WTC11 (cell line): ENCODE measurements around the gene ZFP69B. TPM values are rescaled to one million over a fixed set of nuclear protein-coding genes. Genes with fewer than 3 reads are reported as not detected.

Experiments used
- ATAC-seq: fragments of 200-7000 bp; cut with Tn5 transposase; 2 replicates; pipeline ENCODE4 v1.10.0; 2021; ENCODE audit warnings: mild to moderate bottlenecking, moderate library complexity
- CTCF ChIA-PET: fragments of 300-600 bp; sonication (Branson Sonifier 250); formaldehyde crosslinking; loops from one replicate; lab custom pipeline; 2021; ENCODE audit warnings: antibody characterized with exemption; lab: Charles Lee
- POLR2A ChIA-PET: fragments of 350-600 bp; sonication (Branson Sonifier 250); formaldehyde crosslinking; loops from one replicate; lab custom pipeline; 2021; ENCODE audit warnings: antibody characterized with exemption; lab: Charles Lee
- DNase-seq: peaks from one replicate; pipeline ENCODE4 v3.0.0; 2021; ENCODE audit warnings: low spot score
- H3K27ac Mint-ChIP-seq: 2 replicates; pipeline ENCODE4 v1.8.0; 2021; ENCODE audit warnings: mixed read lengths
- H3K27me3 Mint-ChIP-seq: 2 replicates; pipeline ENCODE4 v1.8.0; 2021; ENCODE audit warnings: low read depth, mild to moderate bottlenecking, moderate library complexity, mixed read lengths
- H3K36me3 Mint-ChIP-seq: 2 replicates; pipeline ENCODE4 v1.8.0; 2021; ENCODE audit warnings: mixed read lengths
- H3K4me1 Mint-ChIP-seq: 2 replicates; pipeline ENCODE4 v1.8.0; 2022; ENCODE audit warnings: mixed read lengths
- H3K4me3 Mint-ChIP-seq: 2 replicates; pipeline ENCODE4 v1.8.0; 2021; ENCODE audit warnings: mild to moderate bottlenecking, moderate library complexity, mixed read lengths
- H3K9me3 Mint-ChIP-seq: 2 replicates; pipeline ENCODE4 v1.8.0; 2021; ENCODE audit warnings: mixed read lengths
- ATF1 ChIP-seq: sonication (generic); formaldehyde crosslinking; IDR thresholded peaks from 2 replicates; pipeline ENCODE4 v1.8.1; 2023; ENCODE audit warnings: mild to moderate bottlenecking, moderate library complexity, missing genetic modification reagents
- CBFB ChIP-seq: sonication (generic); formaldehyde crosslinking; IDR thresholded peaks from 2 replicates; pipeline ENCODE4 v1.8.1; 2022; ENCODE audit warnings: mild to moderate bottlenecking, low read depth, missing genetic modification reagents
- CREB1 ChIP-seq: sonication (generic); formaldehyde crosslinking; IDR thresholded peaks from 2 replicates; pipeline ENCODE4 v1.8.0; 2023; ENCODE audit warnings: mild to moderate bottlenecking, missing genetic modification reagents
- EMX1 ChIP-seq: fragments of 250-450 bp; sonication (Bioruptor Pico); IDR thresholded peaks from 2 replicates; pipeline ENCODE4 v1.8.0; 2021; ENCODE audit warnings: mild to moderate bottlenecking
- ESRRA ChIP-seq: sonication (generic); formaldehyde crosslinking; IDR thresholded peaks from 2 replicates; pipeline ENCODE4 v1.8.1; 2022; ENCODE audit warnings: mild to moderate bottlenecking, missing genetic modification reagents, borderline replicate concordance
- FOXK1 ChIP-seq: sonication (generic); formaldehyde crosslinking; IDR thresholded peaks from 2 replicates; pipeline ENCODE4 v1.8.0; 2022; ENCODE audit warnings: mild to moderate bottlenecking, moderate library complexity, missing genetic modification reagents
- FOXP1 ChIP-seq: sonication (generic); formaldehyde crosslinking; IDR thresholded peaks from 2 replicates; pipeline ENCODE4 v1.8.0; 2022; ENCODE audit warnings: missing genetic modification reagents, mild to moderate bottlenecking, moderate library complexity, borderline replicate concordance
- GABPB1 ChIP-seq: sonication (generic); formaldehyde crosslinking; IDR thresholded peaks from 2 replicates; pipeline ENCODE4 v1.8.1; 2023; ENCODE audit warnings: mild to moderate bottlenecking, missing genetic modification reagents
- GRHL2 ChIP-seq: fragments of 250-450 bp; sonication (Bioruptor Pico); IDR thresholded peaks from 2 replicates; pipeline ENCODE4 v1.8.0; 2022; ENCODE audit warnings: mild to moderate bottlenecking, moderate library complexity; ENCODE audit not compliant: insufficient replicate concordance, severe bottlenecking
- HMGA2 ChIP-seq: fragments of 250-450 bp; sonication (Bioruptor Pico); IDR thresholded peaks from 2 replicates; pipeline ENCODE4 v1.4.0; 2021; ENCODE audit warnings: mild to moderate bottlenecking, moderate library complexity
- JAZF1 ChIP-seq: fragments of 250-450 bp; sonication (Bioruptor Pico); IDR thresholded peaks from 2 replicates; pipeline ENCODE4 v1.9.0; 2021; ENCODE audit warnings: moderate library complexity, mild to moderate bottlenecking, inconsistent platforms
- NFE2L1 ChIP-seq: sonication (generic); formaldehyde crosslinking; IDR thresholded peaks from 2 replicates; pipeline ENCODE4 v1.8.1; 2023; ENCODE audit warnings: missing genetic modification reagents
- PRRX2 ChIP-seq: fragments of 250-450 bp; sonication (Bioruptor Pico); IDR thresholded peaks from 2 replicates; pipeline ENCODE4 v1.8.0; 2021; ENCODE audit warnings: mild to moderate bottlenecking
- RELA ChIP-seq: sonication (generic); formaldehyde crosslinking; IDR thresholded peaks from 2 replicates; pipeline ENCODE4 v1.8.1; 2022; ENCODE audit warnings: missing genetic modification reagents, mild to moderate bottlenecking, borderline replicate concordance
- TCF7 ChIP-seq: sonication (generic); formaldehyde crosslinking; IDR thresholded peaks from 2 replicates; pipeline ENCODE4 v1.8.0; 2022; ENCODE audit warnings: mild to moderate bottlenecking, low read depth, missing genetic modification reagents, moderate library complexity
- ZNF138 ChIP-seq: sonication (generic); formaldehyde crosslinking; conservative IDR thresholded peaks from 2 replicates; pipeline ENCODE4 v1.8.1; 2022; ENCODE audit warnings: mild to moderate bottlenecking, moderate library complexity, missing genetic modification reagents
- ZNF423 ChIP-seq: fragments of 250-450 bp; sonication (Bioruptor Pico); IDR thresholded peaks from 2 replicates; pipeline ENCODE4 v2.1.2; 2022; ENCODE audit warnings: mild to moderate bottlenecking, moderate library complexity
- total RNA-seq: library from RNA; stranded (reverse); gene quantifications from 3 replicates; pipeline ENCODE4 v1.2.3, GENCODE V29; 2021
- TF ChIP-seq, protein P1 (sequence below): fragments of 250-450 bp; sonication (Bioruptor Pico); IDR thresholded peaks from 2 replicates; pipeline ENCODE4 v1.9.0; 2021; ENCODE audit warnings: moderate library complexity, mild to moderate bottlenecking, inconsistent platforms, borderline replicate concordance
- TF ChIP-seq, protein P2 (sequence below): sonication (generic); formaldehyde crosslinking; IDR thresholded peaks from 2 replicates; pipeline ENCODE4 v1.8.0; 2022; ENCODE audit warnings: mild to moderate bottlenecking, missing genetic modification reagents
- TF ChIP-seq, protein P3 (sequence below): sonication (generic); formaldehyde crosslinking; IDR thresholded peaks from 2 replicates; pipeline ENCODE4 v1.8.1; 2022; ENCODE audit warnings: mild to moderate bottlenecking, moderate library complexity, missing genetic modification reagents
- TF ChIP-seq, protein P4 (sequence below): sonication (generic); formaldehyde crosslinking; conservative IDR thresholded peaks from 2 replicates; pipeline ENCODE4 v1.8.1; 2022; ENCODE audit warnings: mild to moderate bottlenecking, missing genetic modification reagents
- TF ChIP-seq, protein P5 (sequence below): sonication (generic); formaldehyde crosslinking; IDR thresholded peaks from 2 replicates; pipeline ENCODE4 v1.8.0; 2022; ENCODE audit warnings: mild to moderate bottlenecking, missing genetic modification reagents
- TF ChIP-seq, protein P6 (sequence below): sonication (generic); formaldehyde crosslinking; IDR thresholded peaks from 2 replicates; pipeline ENCODE4 v1.8.0; 2022; ENCODE audit warnings: mild to moderate bottlenecking, missing genetic modification reagents

Gene ZFP69B
- total RNA-seq, 1 experiment from 2014 or later = 8.2 TPM

DNA sequence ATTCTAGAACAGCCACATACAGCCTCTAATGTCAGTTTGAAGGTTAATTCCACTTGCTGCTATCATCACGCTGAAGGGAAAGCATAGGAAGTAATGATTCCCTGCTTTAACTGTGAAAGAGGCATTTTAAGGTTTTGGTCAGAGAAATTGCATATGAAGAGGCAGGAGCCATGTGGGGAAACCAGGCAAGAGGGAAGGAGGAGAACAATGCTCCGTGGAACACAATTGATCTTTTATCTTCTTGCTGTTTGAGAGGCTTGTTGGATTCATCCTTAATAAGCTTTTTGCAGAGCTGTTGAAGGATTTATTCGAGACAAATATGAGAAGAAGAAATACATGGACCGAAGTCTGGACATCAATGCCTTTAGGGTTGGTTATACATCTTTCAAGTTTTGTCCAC is 40.8 kb upstream of the ZFP69B start (continued):
- no peak for TF ChIP-seq TCF7
- no peak for TF ChIP-seq HMGA2 (CRISPR knock-in tag)
- TF ChIP-seq ESRRA = no peak
- no peak for TF ChIP-seq ATF1 (CRISPR knock-in tag)

DNA sequence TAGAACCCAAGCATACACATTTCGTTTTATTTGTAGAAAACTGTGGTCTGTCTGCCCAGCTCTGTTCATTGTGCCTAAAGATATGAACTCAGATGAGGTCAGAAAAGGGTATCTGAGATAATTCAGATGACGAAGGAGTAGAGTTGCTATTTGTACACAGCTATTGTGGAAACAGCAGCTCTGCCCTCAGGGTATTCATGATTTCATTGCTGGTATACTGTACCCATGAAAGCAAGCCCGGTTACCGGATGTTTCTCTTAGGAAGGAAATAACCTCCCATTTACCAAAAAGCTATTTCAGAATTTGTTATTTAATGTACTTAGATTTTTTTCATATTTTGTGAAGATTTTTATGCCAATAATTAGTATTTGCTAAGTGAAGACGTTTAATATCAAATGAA is 39.0 kb upstream of the ZFP69B start:
- DNase-seq (no peak), ATAC-seq (no peak)
- peaks cover 12% of the 10 kb centered on the region for H3K4me1 Mint-ChIP-seq
- POLR2A ChIA-PET = no interaction called here
- no peak overlapping the region for H3K27ac Mint-ChIP-seq
- TF ChIP-seq NFE2L1 (CRISPR knock-in tag) (no peak), PRRX2 (CRISPR knock-in tag) (no peak), CREB1 (CRISPR knock-in tag) (no peak), ZNF138 (no peak), CBFB (CRISPR knock-in tag) (no peak), FOXP1 (CRISPR knock-in tag) (no peak), GABPB1 (CRISPR knock-in tag) (no peak), RELA (CRISPR knock-in tag) (no peak)
- TF ChIP-seq, protein P1, sequence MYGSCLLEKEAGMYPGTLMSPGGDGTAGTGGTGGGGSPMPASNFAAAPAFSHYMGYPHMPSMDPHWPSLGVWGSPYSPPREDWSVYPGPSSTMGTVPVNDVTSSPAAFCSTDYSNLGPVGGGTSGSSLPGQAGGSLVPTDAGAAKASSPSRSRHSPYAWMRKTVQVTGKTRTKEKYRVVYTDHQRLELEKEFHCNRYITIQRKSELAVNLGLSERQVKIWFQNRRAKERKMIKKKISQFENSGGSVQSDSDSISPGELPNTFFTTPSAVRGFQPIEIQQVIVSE (CRISPR knock-in tag) = no peak
- TF ChIP-seq, protein P2, sequence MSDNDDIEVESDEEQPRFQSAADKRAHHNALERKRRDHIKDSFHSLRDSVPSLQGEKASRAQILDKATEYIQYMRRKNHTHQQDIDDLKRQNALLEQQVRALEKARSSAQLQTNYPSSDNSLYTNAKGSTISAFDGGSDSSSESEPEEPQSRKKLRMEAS = no peak
- TF ChIP-seq, protein P3, sequence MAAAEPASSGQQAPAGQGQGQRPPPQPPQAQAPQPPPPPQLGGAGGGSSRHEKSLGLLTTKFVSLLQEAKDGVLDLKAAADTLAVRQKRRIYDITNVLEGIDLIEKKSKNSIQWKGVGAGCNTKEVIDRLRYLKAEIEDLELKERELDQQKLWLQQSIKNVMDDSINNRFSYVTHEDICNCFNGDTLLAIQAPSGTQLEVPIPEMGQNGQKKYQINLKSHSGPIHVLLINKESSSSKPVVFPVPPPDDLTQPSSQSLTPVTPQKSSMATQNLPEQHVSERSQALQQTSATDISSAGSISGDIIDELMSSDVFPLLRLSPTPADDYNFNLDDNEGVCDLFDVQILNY = no peak
- TF ChIP-seq, protein P4, sequence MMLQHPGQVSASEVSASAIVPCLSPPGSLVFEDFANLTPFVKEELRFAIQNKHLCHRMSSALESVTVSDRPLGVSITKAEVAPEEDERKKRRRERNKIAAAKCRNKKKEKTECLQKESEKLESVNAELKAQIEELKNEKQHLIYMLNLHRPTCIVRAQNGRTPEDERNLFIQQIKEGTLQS (CRISPR knock-in tag) = no peak
- TF ChIP-seq, protein P5, sequence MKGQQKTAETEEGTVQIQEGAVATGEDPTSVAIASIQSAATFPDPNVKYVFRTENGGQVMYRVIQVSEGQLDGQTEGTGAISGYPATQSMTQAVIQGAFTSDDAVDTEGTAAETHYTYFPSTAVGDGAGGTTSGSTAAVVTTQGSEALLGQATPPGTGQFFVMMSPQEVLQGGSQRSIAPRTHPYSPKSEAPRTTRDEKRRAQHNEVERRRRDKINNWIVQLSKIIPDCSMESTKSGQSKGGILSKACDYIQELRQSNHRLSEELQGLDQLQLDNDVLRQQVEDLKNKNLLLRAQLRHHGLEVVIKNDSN (CRISPR knock-in tag) = no peak
- TF ChIP-seq, protein P6, sequence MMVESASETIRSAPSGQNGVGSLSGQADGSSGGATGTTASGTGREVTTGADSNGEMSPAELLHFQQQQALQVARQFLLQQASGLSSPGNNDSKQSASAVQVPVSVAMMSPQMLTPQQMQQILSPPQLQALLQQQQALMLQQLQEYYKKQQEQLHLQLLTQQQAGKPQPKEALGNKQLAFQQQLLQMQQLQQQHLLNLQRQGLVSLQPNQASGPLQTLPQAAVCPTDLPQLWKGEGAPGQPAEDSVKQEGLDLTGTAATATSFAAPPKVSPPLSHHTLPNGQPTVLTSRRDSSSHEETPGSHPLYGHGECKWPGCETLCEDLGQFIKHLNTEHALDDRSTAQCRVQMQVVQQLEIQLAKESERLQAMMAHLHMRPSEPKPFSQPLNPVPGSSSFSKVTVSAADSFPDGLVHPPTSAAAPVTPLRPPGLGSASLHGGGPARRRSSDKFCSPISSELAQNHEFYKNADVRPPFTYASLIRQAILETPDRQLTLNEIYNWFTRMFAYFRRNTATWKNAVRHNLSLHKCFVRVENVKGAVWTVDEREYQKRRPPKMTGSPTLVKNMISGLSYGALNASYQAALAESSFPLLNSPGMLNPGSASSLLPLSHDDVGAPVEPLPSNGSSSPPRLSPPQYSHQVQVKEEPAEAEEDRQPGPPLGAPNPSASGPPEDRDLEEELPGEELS (CRISPR knock-in tag) = no peak
- CTCF ChIA-PET = interaction anchor here (0.6 to 2.6 kb wide), 3 partner anchors 73 to 267 kb away, joined by 3 to 9 read pairs (median 3); no protein-coding TSS in a partner anchor
- H3K27me3 Mint-ChIP-seq = no peaks in the 10 kb centered on the region
- H3K36me3 Mint-ChIP-seq = no peaks in the 10 kb centered on the region
- no peak overlapping the region for H3K4me3 Mint-ChIP-seq
- no peaks in the 10 kb centered on the region for H3K9me3 Mint-ChIP-seq

DNA sequence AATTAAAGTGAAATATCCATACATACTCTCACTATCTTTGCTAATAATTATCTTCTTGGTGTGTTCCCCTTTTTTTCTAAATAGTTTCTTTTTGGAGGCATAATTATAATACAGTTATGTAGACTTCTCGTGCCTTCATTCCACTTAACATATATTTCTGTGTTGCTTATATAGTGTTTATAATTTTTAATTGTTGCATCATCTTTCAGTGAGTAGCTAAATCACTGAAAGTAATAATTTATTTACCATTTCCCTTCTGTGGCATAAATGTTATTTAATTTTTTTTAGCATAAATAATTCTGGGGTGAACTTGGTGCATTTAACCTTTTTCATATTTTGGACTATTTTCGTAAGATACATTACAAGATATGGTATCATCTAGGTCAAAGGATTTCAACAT is 38.4 kb upstream of the ZFP69B start:
- TF ChIP-seq FOXK1 (CRISPR knock-in tag) (no peak), GRHL2 (CRISPR knock-in tag) (no peak), ZNF423 (CRISPR knock-in tag) (no peak), JAZF1 (CRISPR knock-in tag) (no peak), EMX1 (CRISPR knock-in tag) (no peak)
- POLR2A ChIA-PET = no interaction called here
- H3K4me3 Mint-ChIP-seq = no peak overlapping the region
- no peaks in the 10 kb centered on the region for H3K9me3 Mint-ChIP-seq
- peaks cover 12% of the 10 kb centered on the region for H3K4me1 Mint-ChIP-seq
- no peak overlapping the region for H3K27ac Mint-ChIP-seq
- DNase-seq = no peak
- ATAC-seq = no peak
- H3K36me3 Mint-ChIP-seq = peaks cover under 1% of the 10 kb centered on the region; the same call in 1 of the 2 replicates
- no peaks in the 10 kb centered on the region for H3K27me3 Mint-ChIP-seq
- CTCF ChIA-PET = interaction anchor here (2.6 kb wide), 1 partner anchor 268 kb away, joined by 9 read pairs; no protein-coding TSS in a partner anchor
